SKM-1 (cell line): ENCODE results near the gene ANKRD40CL.

Source experiments
- DNase-seq: peaks from one replicate; lab custom pipeline; 2025; ENCODE audit not compliant: unreplicated experiment; lab: John Stamatoyannopoulos, UW

The ANKRD40CL gene

GRCh38 chr17:50790618-50791017 is 23.3 kb upstream of the ANKRD40CL start:
- no peak for DNase-seq

GRCh38 chr17:50787106-50787505 is 19.8 kb upstream of the ANKRD40CL start:
- DNase-seq, result no peak

GRCh38 chr17:50785946-50786570 is 18.7 kb upstream of the ANKRD40CL start:
- no peak for DNase-seq

- DNase-seq, result no peak
Observed at GRCh38 chr17:50785126-50785525, 17.8 kb upstream of the ANKRD40CL start.

GRCh38 chr17:50783905-50784304 is 16.6 kb upstream of the ANKRD40CL start:
- no peak for DNase-seq

GRCh38 chr17:50783193-50783660 is 15.9 kb upstream of the ANKRD40CL start:
- DNase-seq, result peak; percentile 66

GRCh38 chr17:50781167-50781566 is 13.8 kb upstream of the ANKRD40CL start:
- DNase-seq, result no peak

GRCh38 chr17:50779747-50780353 is 12.5 kb upstream of the ANKRD40CL start:
- no peak for DNase-seq

- no peak for DNase-seq
Observed at GRCh38 chr17:50778988-50779387, 11.7 kb upstream of the ANKRD40CL start.

- no peak for DNase-seq
Observed at GRCh38 chr17:50778471-50778870, 11.2 kb upstream of the ANKRD40CL start.

GRCh38 chr17:50775926-50776325 is 8.6 kb upstream of the ANKRD40CL start:
- no peak for DNase-seq

- DNase-seq, result no peak
Observed at GRCh38 chr17:50774225-50774803, 7.0 kb upstream of the ANKRD40CL start.

- DNase-seq, result no peak
Observed at GRCh38 chr17:50771991-50772785, 4.9 kb upstream of the ANKRD40CL start.

- no peak for DNase-seq
Observed at GRCh38 chr17:50770346-50770745, 3.0 kb upstream of the ANKRD40CL start.

GRCh38 chr17:50769884-50770283 is 2.6 kb upstream of the ANKRD40CL start:
- DNase-seq, result no peak

- no peak for DNase-seq
Observed at GRCh38 chr17:50768346-50768761, 1.0 kb upstream of the ANKRD40CL start.

- no peak for DNase-seq
Observed at GRCh38 chr17:50767030-50767429, 288 bp downstream of the ANKRD40CL start.

GRCh38 chr17:50766222-50767023 is 895 bp downstream of the ANKRD40CL start:
- no peak for DNase-seq

GRCh38 chr17:50765454-50766221 is 1.7 kb downstream of the ANKRD40CL start:
- peak; percentile 54 for DNase-seq

GRCh38 chr17:50764734-50765149 is 2.6 kb downstream of the ANKRD40CL start:
- DNase-seq, result no peak
